Measurements from ENCODE around the gene TMEM45B. TPM values are rescaled to one million over a fixed set of nuclear protein-coding genes. Genes with fewer than 3 reads are reported as not detected.

TMEM45B gene
- total and polyA plus RNA-seq, 2 experiments from 2014 or later, result 0.11 to 0.38 TPM

DNA sequence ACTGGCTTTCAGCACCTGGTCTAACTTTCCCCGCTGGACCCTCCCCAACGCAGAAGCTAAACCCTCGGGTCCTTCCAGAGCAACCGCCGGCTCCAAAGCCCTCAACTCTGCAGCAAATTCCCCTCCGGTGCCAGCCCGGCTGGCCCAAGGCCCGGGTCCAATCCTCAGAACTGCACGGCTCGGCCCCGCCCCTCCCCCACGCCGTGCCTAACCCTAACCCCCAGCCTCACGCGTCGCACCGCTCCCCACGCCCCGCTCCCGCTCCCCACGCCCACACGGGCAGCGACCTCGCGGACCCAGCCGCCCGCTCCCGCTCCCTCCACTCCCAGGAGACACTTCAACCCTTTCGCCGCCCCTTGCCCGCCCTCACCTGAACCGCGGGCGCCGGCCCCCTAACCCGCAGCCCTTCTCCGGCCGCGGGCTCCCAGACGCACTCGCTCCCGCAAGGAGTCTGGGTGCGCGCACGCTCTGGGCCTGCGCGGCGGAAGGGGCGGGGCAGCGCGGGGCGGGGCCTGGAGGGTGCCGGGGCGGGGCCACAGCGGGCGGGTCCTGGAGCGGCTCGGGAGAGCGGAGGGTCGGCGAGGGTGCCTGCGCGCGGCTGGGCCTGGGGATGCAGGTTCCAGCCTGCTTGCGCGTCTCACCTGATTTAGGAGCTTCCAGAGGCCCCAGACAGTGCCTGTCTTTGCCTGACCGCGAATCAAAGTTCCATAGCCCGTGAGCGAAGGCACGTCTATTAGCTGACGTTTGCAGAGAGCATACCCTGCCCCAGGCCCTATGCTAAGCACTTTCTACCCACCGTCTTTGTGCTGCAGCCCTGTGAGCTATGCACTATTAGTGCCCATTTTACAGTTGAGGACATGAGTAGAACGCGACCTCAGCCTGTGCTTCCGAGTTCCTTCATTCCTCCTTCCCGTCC is 79.7 kb downstream of the TMEM45B start, which contains the start of gene NFRKB:
Gene NFRKB, minus strand, starts transcription at position 453 of the 916 bp plus-strand sequence. CDS start 2,729 bp downstream, outside the sequence.
- H3K4me2 ChIP-seq, result peak within 1 kb of the TSS; percentile 99
- peak within 1 kb of the TSS; percentile 95 for H3K27ac ChIP-seq (ENCODE audit: low read depth)
- no peak for TF ChIP-seq CTCF (conservative IDR thresholded peaks at IDR 0.05; ENCODE audit: low read depth in 2 of 2)
- peak; percentile 85 for TF ChIP-seq POLR2AphosphoS5 (IDR thresholded peaks at IDR 0.05; ENCODE audit: low read depth)
- TF ChIP-seq CREB1 (CRISPR knock-in tag; IDR thresholded peaks at IDR 0.05; ENCODE audit: low read depth), result 0 out of 2 replicates have a peak, but pooled peaks have one; percentile 27
- H3K79me2 ChIP-seq (replicated peaks; ENCODE audit: insufficient read depth), result peaks cover 23% of the 10 kb centered on the region
- Mint-ChIP-seq H3K4me3 (peak within 1 kb of the TSS; percentile 93), H3K9me3 (peaks cover 3% of the 10 kb centered on the region; the same call in 1 of the 3 replicates), H3K27ac (peak within 1 kb of the TSS; percentile 92), H3K36me3 (ENCODE audit: low read depth) (peaks cover 40% of the 10 kb centered on the region), H3K4me1 (peaks cover 22% of the 10 kb centered on the region), H3K27me3 (ENCODE audit: insufficient read depth, low read depth, poor library complexity) (peaks cover 4% of the 10 kb centered on the region)
- peaks cover 9% of the 10 kb centered on the region; the same call in 1 of the 2 replicates for H3K36me3 ChIP-seq (ENCODE audit: insufficient read depth)
- no peaks in the 10 kb centered on the region for H3K9me2 ChIP-seq (ENCODE audit: insufficient read depth)
- H3F3A ChIP-seq (replicated peaks; ENCODE audit: low read depth), result peaks cover 14% of the 10 kb centered on the region
- H3K27me3 ChIP-seq (ENCODE audit: insufficient read depth), result no peaks in the 10 kb centered on the region
- peak within 1 kb of the TSS; percentile 90 for H3K4me3 ChIP-seq
- peak within 1 kb of the TSS; percentile 99 for H2AFZ ChIP-seq
- H3K4me1 ChIP-seq (ENCODE audit: insufficient read depth), result peaks cover 19% of the 10 kb centered on the region
- H4K20me1 ChIP-seq (replicated peaks; ENCODE audit: insufficient read depth), result peaks cover 5% of the 10 kb centered on the region; the same call in 1 of the 2 replicates
- DNase-seq (ENCODE audit: low spot score), result peak; percentile 94
- peak; percentile 95 for ATAC-seq

GRCh38 chr11:129896062-129896461 is 80.4 kb downstream of the TMEM45B start:
- H3K27ac ChIP-seq (ENCODE audit: low read depth), result peak overlapping the region; percentile 95
- peak overlapping the region; percentile 99 for H2AFZ ChIP-seq
- H3K9me2 ChIP-seq (ENCODE audit: insufficient read depth), result no peaks in the 10 kb centered on the region
- Mint-ChIP-seq H3K4me1 (peaks cover 22% of the 10 kb centered on the region), H3K27me3 (ENCODE audit: insufficient read depth, low read depth, poor library complexity) (peaks cover 4% of the 10 kb centered on the region), H3K36me3 (ENCODE audit: low read depth) (peaks cover 39% of the 10 kb centered on the region), H3K9me3 (peaks cover 3% of the 10 kb centered on the region; the same call in 1 of the 3 replicates), H3K27ac (peak overlapping the region; percentile 92), H3K4me3 (peak overlapping the region; percentile 93)
- peak overlapping the region; percentile 89 for H3K4me2 ChIP-seq
- peaks cover 5% of the 10 kb centered on the region; the same call in 1 of the 2 replicates for H4K20me1 ChIP-seq (replicated peaks; ENCODE audit: insufficient read depth)
- peak overlapping the region; percentile 90 for H3K4me3 ChIP-seq
- peaks cover 14% of the 10 kb centered on the region for H3F3A ChIP-seq (replicated peaks; ENCODE audit: low read depth)
- ATAC-seq (peak; percentile 18), DNase-seq (ENCODE audit: low spot score) (peak; percentile 27)
- no peaks in the 10 kb centered on the region for H3K27me3 ChIP-seq (ENCODE audit: insufficient read depth)
- TF ChIP-seq POLR2AphosphoS5 (IDR thresholded peaks at IDR 0.05; ENCODE audit: low read depth) (no peak), EZH2phosphoT487 (IDR thresholded peaks at IDR 0.05; ENCODE audit: unreplicated experiment) (no peak)
- TF ChIP-seq, protein P1, sequence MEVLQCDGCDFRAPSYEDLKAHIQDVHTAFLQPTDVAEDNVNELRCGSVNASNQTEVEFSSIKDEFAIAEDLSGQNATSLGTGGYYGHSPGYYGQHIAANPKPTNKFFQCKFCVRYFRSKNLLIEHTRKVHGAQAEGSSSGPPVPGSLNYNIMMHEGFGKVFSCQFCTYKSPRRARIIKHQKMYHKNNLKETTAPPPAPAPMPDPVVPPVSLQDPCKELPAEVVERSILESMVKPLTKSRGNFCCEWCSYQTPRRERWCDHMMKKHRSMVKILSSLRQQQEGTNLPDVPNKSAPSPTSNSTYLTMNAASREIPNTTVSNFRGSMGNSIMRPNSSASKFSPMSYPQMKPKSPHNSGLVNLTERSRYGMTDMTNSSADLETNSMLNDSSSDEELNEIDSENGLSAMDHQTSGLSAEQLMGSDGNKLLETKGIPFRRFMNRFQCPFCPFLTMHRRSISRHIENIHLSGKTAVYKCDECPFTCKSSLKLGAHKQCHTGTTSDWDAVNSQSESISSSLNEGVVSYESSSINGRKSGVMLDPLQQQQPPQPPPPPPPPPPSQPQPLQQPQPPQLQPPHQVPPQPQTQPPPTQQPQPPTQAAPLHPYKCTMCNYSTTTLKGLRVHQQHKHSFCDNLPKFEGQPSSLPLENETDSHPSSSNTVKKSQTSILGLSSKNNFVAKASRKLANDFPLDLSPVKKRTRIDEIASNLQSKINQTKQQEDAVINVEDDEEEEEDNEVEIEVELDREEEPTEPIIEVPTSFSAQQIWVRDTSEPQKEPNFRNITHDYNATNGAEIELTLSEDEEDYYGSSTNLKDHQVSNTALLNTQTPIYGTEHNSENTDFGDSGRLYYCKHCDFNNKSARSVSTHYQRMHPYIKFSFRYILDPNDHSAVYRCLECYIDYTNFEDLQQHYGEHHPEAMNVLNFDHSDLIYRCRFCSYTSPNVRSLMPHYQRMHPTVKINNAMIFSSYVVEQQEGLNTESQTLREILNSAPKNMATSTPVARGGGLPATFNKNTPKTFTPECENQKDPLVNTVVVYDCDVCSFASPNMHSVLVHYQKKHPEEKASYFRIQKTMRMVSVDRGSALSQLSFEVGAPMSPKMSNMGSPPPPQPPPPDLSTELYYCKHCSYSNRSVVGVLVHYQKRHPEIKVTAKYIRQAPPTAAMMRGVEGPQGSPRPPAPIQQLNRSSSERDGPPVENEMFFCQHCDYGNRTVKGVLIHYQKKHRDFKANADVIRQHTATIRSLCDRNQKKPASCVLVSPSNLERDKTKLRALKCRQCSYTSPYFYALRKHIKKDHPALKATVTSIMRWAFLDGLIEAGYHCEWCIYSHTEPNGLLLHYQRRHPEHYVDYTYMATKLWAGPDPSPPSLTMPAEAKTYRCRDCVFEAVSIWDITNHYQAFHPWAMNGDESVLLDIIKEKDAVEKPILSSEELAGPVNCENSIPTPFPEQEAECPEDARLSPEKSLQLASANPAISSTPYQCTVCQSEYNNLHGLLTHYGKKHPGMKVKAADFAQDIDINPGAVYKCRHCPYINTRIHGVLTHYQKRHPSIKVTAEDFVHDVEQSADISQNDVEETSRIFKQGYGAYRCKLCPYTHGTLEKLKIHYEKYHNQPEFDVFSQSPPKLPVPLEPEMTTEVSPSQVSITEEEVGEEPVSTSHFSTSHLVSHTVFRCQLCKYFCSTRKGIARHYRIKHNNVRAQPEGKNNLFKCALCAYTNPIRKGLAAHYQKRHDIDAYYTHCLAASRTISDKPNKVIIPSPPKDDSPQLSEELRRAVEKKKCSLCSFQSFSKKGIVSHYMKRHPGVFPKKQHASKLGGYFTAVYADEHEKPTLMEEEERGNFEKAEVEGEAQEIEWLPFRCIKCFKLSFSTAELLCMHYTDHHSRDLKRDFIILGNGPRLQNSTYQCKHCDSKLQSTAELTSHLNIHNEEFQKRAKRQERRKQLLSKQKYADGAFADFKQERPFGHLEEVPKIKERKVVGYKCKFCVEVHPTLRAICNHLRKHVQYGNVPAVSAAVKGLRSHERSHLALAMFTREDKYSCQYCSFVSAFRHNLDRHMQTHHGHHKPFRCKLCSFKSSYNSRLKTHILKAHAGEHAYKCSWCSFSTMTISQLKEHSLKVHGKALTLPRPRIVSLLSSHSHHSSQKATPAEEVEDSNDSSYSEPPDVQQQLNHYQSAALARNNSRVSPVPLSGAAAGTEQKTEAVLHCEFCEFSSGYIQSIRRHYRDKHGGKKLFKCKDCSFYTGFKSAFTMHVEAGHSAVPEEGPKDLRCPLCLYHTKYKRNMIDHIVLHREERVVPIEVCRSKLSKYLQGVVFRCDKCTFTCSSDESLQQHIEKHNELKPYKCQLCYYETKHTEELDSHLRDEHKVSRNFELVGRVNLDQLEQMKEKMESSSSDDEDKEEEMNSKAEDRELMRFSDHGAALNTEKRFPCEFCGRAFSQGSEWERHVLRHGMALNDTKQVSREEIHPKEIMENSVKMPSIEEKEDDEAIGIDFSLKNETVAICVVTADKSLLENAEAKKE (CRISPR knock-in tag; IDR thresholded peaks at IDR 0.05), result no peak
- peaks cover 23% of the 10 kb centered on the region for H3K79me2 ChIP-seq (replicated peaks; ENCODE audit: insufficient read depth)
- peaks cover 9% of the 10 kb centered on the region; the same call in 1 of the 2 replicates for H3K36me3 ChIP-seq (ENCODE audit: insufficient read depth)
- peaks cover 19% of the 10 kb centered on the region for H3K4me1 ChIP-seq (ENCODE audit: insufficient read depth)

Data from GM23338 (cell line).